HepG2 (cell line): ENCODE measurements around the gene RAPSN. TPM values are rescaled to one million over a fixed set of nuclear protein-coding genes. Genes with fewer than 3 reads are reported as not detected.

Source experiments
- ERF ChIP-seq: IDR thresholded peaks from 2 replicates; pipeline ENCODE4 v1.6.1; 2018; ENCODE audit warnings: missing biosample characterization, missing genetic modification reagents
- IRX3 ChIP-seq: sonication (generic); formaldehyde crosslinking; IDR thresholded peaks from 2 replicates; pipeline ENCODE4 v1.8.1; 2023; ENCODE audit warnings: mild to moderate bottlenecking, low read depth, missing genetic modification reagents, borderline replicate concordance
- MBD4 ChIP-seq: IDR thresholded peaks from 2 replicates; pipeline ENCODE4 v1.6.1; 2012; ENCODE audit warnings: low read length, inconsistent platforms, borderline replicate concordance
- PRPF4 ChIP-seq: fragments of 200-400 bp; formaldehyde crosslinking; IDR thresholded peaks from 2 replicates; pipeline ENCODE4 v1.6.1; 2016; ENCODE audit warnings: low read length, low read depth; ENCODE audit not compliant: poor library complexity, severe bottlenecking
- RARA ChIP-seq: IDR thresholded peaks from 2 replicates; pipeline ENCODE4 v1.6.1; 2016; ENCODE audit warnings: missing genetic modification reagents, missing compliant biosample characterization
- RFXANK ChIP-seq: IDR thresholded peaks from 2 replicates; pipeline ENCODE4 v1.6.1; 2016
- SIX4 ChIP-seq: sonication (generic); formaldehyde crosslinking; IDR thresholded peaks from 2 replicates; pipeline ENCODE4 v1.4.0; 2020; ENCODE audit warnings: missing genetic modification reagents
- SOX5 ChIP-seq: IDR thresholded peaks from 2 replicates; pipeline ENCODE4 v1.6.1; 2016; ENCODE audit warnings: borderline replicate concordance
- WIZ ChIP-seq: sonication (generic); formaldehyde crosslinking; IDR thresholded peaks from 2 replicates; pipeline ENCODE4 v1.5.1; 2020; ENCODE audit warnings: mild to moderate bottlenecking, missing genetic modification reagents
- ZBTB20 ChIP-seq: sonication (generic); formaldehyde crosslinking; IDR thresholded peaks from 2 replicates; pipeline ENCODE4 v1.8.1; 2023; ENCODE audit warnings: missing genetic modification reagents, low read depth, mild to moderate bottlenecking, borderline replicate concordance
- ZBTB7A ChIP-seq: sonication (generic); formaldehyde crosslinking; IDR thresholded peaks from 2 replicates; pipeline ENCODE4 v1.8.0; 2022; ENCODE audit warnings: mild to moderate bottlenecking, missing genetic modification reagents
- ZGPAT ChIP-seq: IDR thresholded peaks from 2 replicates; pipeline ENCODE4 v1.6.1; 2016; ENCODE audit warnings: mild to moderate bottlenecking
- ZIK1 ChIP-seq: sonication (generic); formaldehyde crosslinking; IDR thresholded peaks from 2 replicates; pipeline ENCODE4 v1.5.0; 2020; ENCODE audit warnings: mild to moderate bottlenecking, low read depth, missing genetic modification reagents, borderline replicate concordance
- ZKSCAN1 ChIP-seq: fragments of 150-350 bp; IDR thresholded peaks from 2 replicates; pipeline ENCODE4 v1.6.1; 2014; ENCODE audit warnings: low read length
- ZNF512B ChIP-seq: sonication (generic); formaldehyde crosslinking; IDR thresholded peaks from 2 replicates; pipeline ENCODE4 v1.5.1; 2020; ENCODE audit warnings: missing genetic modification reagents, mild to moderate bottlenecking, borderline replicate concordance
- ZNF550 ChIP-seq: sonication (generic); formaldehyde crosslinking; IDR thresholded peaks from 2 replicates; pipeline ENCODE4 v1.4.0; 2020; ENCODE audit warnings: mild to moderate bottlenecking, missing genetic modification reagents, borderline replicate concordance
- ZNF598 ChIP-seq: sonication (generic); formaldehyde crosslinking; IDR thresholded peaks from 2 replicates; pipeline ENCODE4 v1.5.1; 2020; ENCODE audit warnings: mild to moderate bottlenecking, missing genetic modification reagents, borderline replicate concordance
- ZSCAN9 ChIP-seq: IDR thresholded peaks from 2 replicates; pipeline ENCODE4 v1.6.1; 2016; ENCODE audit warnings: borderline replicate concordance
- polyA plus RNA-seq, 8 experiments: library from polyadenylated mRNA; depleted of rRNA in 3 of 8; stranded (reverse) in 7 of 8; unstranded in 1 of 8; fragments of >200 nt; fragmentation: Illumina TruSeq in 4 of 8; extraction: Trizol in 4 of 8; gene quantifications; 2 replicates each; pipeline versions ENCODE4 v1.2.1 to v1.2.3, GENCODE V29; 2011 to 2016; ENCODE audit warnings: low read depth in 4 of 8, missing spikeins in 1 of 8, mixed read lengths in 1 of 8; ENCODE audit not compliant: insufficient read depth in 1 of 8
- total RNA-seq, 5 experiments: library from RNA; depleted of rRNA; stranded (reverse); fragments of >200 nt; fragmentation: Illumina TruSeq; extraction: Trizol; gene quantifications; 2 replicates each; pipeline ENCODE4 v1.2.3, GENCODE V29; 2016; ENCODE audit warnings: low read depth in 1 of 5

The RAPSN gene
- total and polyA plus RNA-seq, 2 of the 13 experiments (the other 11 are each of a cell fraction or from before 2014, with no cell fraction given), result 0.15 to 1.2 TPM

- TF ChIP-seq ZGPAT (CRISPR knock-in tag), result no peak
- no peak for TF ChIP-seq MBD4
- TF ChIP-seq ERF (CRISPR knock-in tag), result no peak
- no peak for TF ChIP-seq ZSCAN9 (CRISPR knock-in tag)
- TF ChIP-seq WIZ (CRISPR knock-in tag), result no peak
- TF ChIP-seq PRPF4, result no peak
- TF ChIP-seq ZIK1, result no peak
- no peak for TF ChIP-seq ZNF550 (CRISPR knock-in tag)
- no peak for TF ChIP-seq RARA (CRISPR knock-in tag)
- no peak for TF ChIP-seq IRX3 (CRISPR knock-in tag)
- TF ChIP-seq ZBTB20, result no peak
- TF ChIP-seq ZBTB7A (CRISPR knock-in tag), result no peak
- TF ChIP-seq SIX4, result no peak
- TF ChIP-seq ZNF598 (CRISPR knock-in tag), result no peak
- TF ChIP-seq ZKSCAN1, result no peak
- no peak for TF ChIP-seq RFXANK (CRISPR knock-in tag)
- TF ChIP-seq SOX5 (CRISPR knock-in tag), result peak; percentile 76; the same call in 1 of the 2 replicates
- TF ChIP-seq ZNF512B (CRISPR knock-in tag), result no peak
These were observed 17.4 kb downstream of the RAPSN start (continued) for GRCh38 chr11:47431356-47432083.
